Suprapubic skin (tissue), 4 donors: Measurements from ENCODE around the gene CFAP100. TPM values are rescaled to one million over a fixed set of nuclear protein-coding genes. Genes with fewer than 3 reads are reported as not detected.

Experiments used
- DNase-seq, 2 donors: peaks; one replicate each; pipeline ENCODE4 v3.0.0-alpha.2; 2019; ENCODE audit warnings: low spot score in 2 of 2
- H3K27ac ChIP-seq: fragments of 200-600 bp; sonication (generic); one replicate; pipeline ENCODE4 v1.5.1; 2019
- H3K27me3 ChIP-seq: fragments of 200-600 bp; sonication (generic); one replicate; pipeline ENCODE4 v1.5.1; 2019
- H3K36me3 ChIP-seq: fragments of 200-600 bp; sonication (generic); one replicate; pipeline ENCODE4 v1.5.1; 2019
- H3K4me1 ChIP-seq: fragments of 200-600 bp; sonication (generic); one replicate; pipeline ENCODE4 v1.5.1; 2019
- H3K4me3 ChIP-seq: fragments of 200-600 bp; sonication (generic); one replicate; pipeline ENCODE4 v1.5.1; 2019; ENCODE audit warnings: mild to moderate bottlenecking
- H3K9me3 ChIP-seq: fragments of 200-600 bp; sonication (generic); one replicate; pipeline ENCODE4 v1.5.1; 2019
- EP300 ChIP-seq: sonication (generic); formaldehyde crosslinking; IDR thresholded peaks from one replicate; pipeline ENCODE4 v1.6.1; 2017; ENCODE audit warnings: antibody characterized with exemption
- POLR2A ChIP-seq, 2 donors: fragments of 450-650 bp; IDR thresholded peaks; one replicate each; pipeline ENCODE4 v1.6.1; 2017; ENCODE audit warnings: antibody characterized with exemption in 2 of 2, mild to moderate bottlenecking in 2 of 2, moderate library complexity in 2 of 2
- POLR2AphosphoS5 ChIP-seq, 3 donors: sonication (generic); formaldehyde crosslinking; IDR thresholded peaks; one replicate each; pipeline ENCODE4 v1.6.1; 2017; ENCODE audit warnings: antibody characterized with exemption in 3 of 3
- WGBS: methylation state at CpG from one replicate; pipeline ENCODE4 v1.1.5; 2018; 5-methylcytosine and 5-hydroxymethylcytosine counted together
- total RNA-seq, 4 donors: library from RNA; depleted of rRNA; stranded (reverse); fragments of >200 nt; gene quantifications; one replicate each; pipeline ENCODE4 v1.1.0, GENCODE V29; 2016
- TF ChIP-seq, protein P1 (sequence below), 2 donors: fragments of 200-600 bp in 1 of 2; fragments of 450-650 bp in 1 of 2; sonication (generic) in 1 of 2; IDR thresholded peaks; one replicate each; pipeline ENCODE4 v1.5.1; 2016 to 2019; ENCODE audit warnings: antibody characterized with exemption in 2 of 2, mild to moderate bottlenecking in 1 of 2, moderate library complexity in 1 of 2

CFAP100 gene
- total RNA-seq, 4 donors from 2014 or later, result not detected

DNA sequence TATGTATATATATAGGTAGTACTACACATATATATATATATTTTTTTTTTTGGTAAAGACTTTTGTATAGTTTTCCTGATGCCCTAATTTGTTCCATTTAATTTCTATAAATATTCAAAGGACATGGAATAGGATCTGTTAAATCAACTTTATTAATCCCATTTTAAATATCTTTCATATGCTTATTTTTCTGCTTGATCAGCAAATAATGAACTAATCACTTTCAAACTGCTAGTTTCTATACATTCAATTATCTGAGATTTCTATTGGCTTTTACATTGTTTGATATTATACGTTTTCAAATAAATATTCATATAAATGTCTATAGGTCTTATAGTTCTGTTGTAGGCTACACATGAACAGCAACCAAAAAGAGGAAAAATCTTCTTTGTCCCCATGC is 59.3 kb downstream of the CFAP100 start:
- no peak for DNase-seq
- H3K4me3 ChIP-seq, result no peak overlapping the region

DNA sequence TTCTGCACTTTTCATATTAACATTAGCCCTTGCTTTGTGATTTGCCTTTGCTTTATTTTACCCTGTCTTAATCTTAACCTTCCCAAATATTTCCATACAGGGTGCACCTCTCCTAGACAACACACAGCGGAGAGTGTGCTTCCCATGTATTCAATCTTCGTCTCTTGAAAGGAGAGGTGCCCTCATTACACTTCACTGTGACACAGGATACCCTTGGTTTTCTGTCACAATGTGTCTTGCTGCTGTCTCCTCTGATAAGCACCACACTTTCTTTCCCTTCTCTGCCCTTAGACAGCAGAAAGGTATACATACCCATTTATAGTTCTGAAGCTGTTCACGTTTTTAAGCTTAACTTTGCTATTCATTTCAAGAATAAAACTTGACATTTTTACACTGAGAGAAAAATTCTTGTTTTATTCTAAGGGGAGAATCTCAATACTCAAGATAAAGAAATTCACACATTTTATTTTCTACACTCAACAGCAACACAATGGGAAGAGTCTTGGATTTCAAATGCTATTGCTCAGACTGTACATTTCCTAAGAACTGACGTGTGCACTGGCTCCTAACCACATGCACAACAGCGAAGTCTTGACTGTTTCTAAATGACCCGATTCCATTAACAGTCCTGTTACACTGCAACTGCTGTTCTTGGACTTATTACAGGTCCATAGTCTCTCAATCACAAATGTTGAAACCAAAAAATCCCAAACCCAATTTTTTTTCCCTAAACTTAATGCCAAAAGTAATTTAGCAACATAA is 59.9 kb downstream of the CFAP100 start:
- H3K27ac ChIP-seq, result no peak overlapping the region
- H3K27me3 ChIP-seq, result no peaks in the 10 kb centered on the region
- no peaks in the 10 kb centered on the region for H3K4me1 ChIP-seq
- TF ChIP-seq POLR2AphosphoS5 (IDR thresholded peaks at IDR 0.05) (no peak), EP300 (no peak), POLR2A (IDR thresholded peaks at IDR 0.05) (no peak)
- TF ChIP-seq, protein P1, sequence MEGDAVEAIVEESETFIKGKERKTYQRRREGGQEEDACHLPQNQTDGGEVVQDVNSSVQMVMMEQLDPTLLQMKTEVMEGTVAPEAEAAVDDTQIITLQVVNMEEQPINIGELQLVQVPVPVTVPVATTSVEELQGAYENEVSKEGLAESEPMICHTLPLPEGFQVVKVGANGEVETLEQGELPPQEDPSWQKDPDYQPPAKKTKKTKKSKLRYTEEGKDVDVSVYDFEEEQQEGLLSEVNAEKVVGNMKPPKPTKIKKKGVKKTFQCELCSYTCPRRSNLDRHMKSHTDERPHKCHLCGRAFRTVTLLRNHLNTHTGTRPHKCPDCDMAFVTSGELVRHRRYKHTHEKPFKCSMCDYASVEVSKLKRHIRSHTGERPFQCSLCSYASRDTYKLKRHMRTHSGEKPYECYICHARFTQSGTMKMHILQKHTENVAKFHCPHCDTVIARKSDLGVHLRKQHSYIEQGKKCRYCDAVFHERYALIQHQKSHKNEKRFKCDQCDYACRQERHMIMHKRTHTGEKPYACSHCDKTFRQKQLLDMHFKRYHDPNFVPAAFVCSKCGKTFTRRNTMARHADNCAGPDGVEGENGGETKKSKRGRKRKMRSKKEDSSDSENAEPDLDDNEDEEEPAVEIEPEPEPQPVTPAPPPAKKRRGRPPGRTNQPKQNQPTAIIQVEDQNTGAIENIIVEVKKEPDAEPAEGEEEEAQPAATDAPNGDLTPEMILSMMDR (IDR thresholded peaks at IDR 0.05), result no peak
- H3K9me3 ChIP-seq, result no peaks in the 10 kb centered on the region
- WGBS, result 93% methylated on average over 6 of the region's 6 CpGs
- DNase-seq, result no peak
- H3K4me3 ChIP-seq, result no peak overlapping the region
- H3K36me3 ChIP-seq, result peaks cover 84% of the 10 kb centered on the region

More for the DNA sequence above, 59.3 kb downstream of the CFAP100 start:
- H3K27ac ChIP-seq, result no peak overlapping the region
- WGBS, result 87% methylated on average over 1 of the region's 1 CpG
- TF ChIP-seq, protein P1 (IDR thresholded peaks at IDR 0.05), result no peak
- TF ChIP-seq POLR2AphosphoS5 (IDR thresholded peaks at IDR 0.05), result no peak
- no peak for TF ChIP-seq EP300
- TF ChIP-seq POLR2A (IDR thresholded peaks at IDR 0.05), result no peak
- H3K4me1 ChIP-seq, result no peaks in the 10 kb centered on the region
- peaks cover 84% of the 10 kb centered on the region for H3K36me3 ChIP-seq
- H3K9me3 ChIP-seq, result no peaks in the 10 kb centered on the region
- H3K27me3 ChIP-seq, result no peaks in the 10 kb centered on the region

DNA sequence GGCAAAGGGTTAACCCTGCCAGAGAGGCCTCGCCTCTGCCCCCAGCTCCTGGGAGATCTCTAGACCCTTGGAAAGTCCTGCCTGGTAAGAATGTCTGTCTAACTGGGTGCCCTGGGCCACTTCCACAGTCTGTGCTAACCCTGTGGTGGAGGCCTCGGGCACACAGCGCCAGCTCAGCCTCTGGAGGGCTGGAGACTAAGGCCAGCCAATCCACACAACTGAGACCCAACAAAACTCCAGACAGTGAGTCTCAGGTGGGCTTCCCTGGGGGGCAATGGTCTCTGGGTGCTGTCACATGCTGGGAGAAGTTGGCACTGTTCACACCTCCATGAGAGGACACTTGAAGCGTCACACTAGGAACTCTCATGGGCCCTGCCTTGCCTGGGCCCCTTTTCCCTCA is 61.5 kb downstream of the CFAP100 start:
- Histone ChIP-seq H3K27me3 (no peaks in the 10 kb centered on the region), H3K9me3 (no peaks in the 10 kb centered on the region), H3K27ac (no peak overlapping the region), H3K4me3 (no peak overlapping the region), H3K36me3 (peaks cover 85% of the 10 kb centered on the region), H3K4me1 (no peaks in the 10 kb centered on the region)
- DNase-seq, result peak; percentile 40 to 57
- 80% methylated on average over 2 of the region's 4 CpGs for WGBS
- no peak for TF ChIP-seq POLR2A (IDR thresholded peaks at IDR 0.05)
- no peak for TF ChIP-seq POLR2AphosphoS5 (IDR thresholded peaks at IDR 0.05)
- TF ChIP-seq, protein P1 (IDR thresholded peaks at IDR 0.05), result no peak

DNA sequence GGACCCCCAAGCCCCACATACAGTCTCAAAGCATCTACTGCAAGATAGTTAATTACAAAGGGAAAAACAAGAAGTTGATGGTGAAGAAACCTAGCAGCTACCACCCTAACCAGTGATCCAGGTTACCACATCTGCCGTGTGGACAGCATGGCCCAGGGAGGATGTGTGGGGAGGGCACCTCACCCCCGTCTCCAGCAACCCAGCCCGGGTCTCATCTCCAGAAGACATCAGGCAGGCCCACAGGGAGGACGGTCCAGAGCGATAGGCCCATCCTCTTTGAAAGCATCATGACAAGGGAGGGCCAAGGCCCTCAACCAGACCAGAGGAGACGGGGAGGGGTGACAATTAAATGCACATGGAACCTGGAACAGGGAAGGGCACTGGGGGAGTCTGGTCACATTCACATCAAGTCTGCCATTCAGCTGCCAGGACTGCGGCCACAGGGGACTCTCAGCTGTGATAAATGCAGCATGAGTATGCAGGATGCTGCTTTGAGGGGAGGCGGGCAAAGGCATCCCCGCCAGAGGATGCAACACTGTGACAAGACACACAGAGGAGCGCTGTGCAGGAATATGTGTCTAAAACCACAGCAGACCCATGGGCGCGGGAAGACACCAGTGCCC is 62.2 kb downstream of the CFAP100 start:
- no peak overlapping the region for H3K27ac ChIP-seq
- H3K4me1 ChIP-seq, result no peaks in the 10 kb centered on the region
- H3K4me3 ChIP-seq, result no peak overlapping the region
- peak; percentile 38 to 54 for DNase-seq
- TF ChIP-seq, protein P1 (IDR thresholded peaks at IDR 0.05), result no peak
- TF ChIP-seq POLR2AphosphoS5 (IDR thresholded peaks at IDR 0.05), result no peak
- TF ChIP-seq EP300, result no peak
- no peak for TF ChIP-seq POLR2A (IDR thresholded peaks at IDR 0.05)
- H3K27me3 ChIP-seq, result no peaks in the 10 kb centered on the region
- H3K36me3 ChIP-seq, result peaks cover 85% of the 10 kb centered on the region
- H3K9me3 ChIP-seq, result no peaks in the 10 kb centered on the region
- 87% methylated on average over 12 of the region's 12 CpGs for WGBS

DNA sequence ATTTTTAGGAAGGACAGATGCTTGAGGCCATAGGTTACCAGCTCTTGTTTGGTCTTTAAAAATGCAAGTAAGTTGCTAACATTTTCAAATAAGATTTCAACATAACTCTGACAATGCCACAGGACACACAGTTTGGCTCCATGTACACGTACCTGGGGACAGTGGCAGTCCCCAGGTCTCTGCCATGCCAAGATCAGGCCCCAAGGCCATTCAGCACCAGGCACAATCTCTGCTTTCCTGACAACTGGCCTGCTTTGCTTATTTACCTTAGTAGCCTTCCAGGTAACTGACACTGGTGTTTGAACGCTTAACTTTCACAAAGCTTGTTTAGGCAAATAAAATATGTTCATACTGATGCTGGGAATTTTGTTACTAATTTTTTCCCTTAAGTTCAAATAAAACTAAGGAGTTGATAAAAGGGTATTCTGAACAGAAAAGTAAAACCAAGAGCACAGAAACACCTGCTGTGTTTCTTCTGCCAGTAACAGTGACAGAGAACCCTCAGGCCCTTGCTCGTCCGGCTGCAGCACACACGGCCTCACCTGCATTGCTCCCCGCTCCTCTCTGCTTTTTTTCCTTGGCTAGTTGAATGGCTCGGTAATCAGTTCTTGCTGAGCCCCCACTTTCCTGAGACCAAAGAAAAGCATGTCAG is 64.5 kb downstream of the CFAP100 start:
- H3K36me3 ChIP-seq, result peaks cover 91% of the 10 kb centered on the region
- H3K4me1 ChIP-seq, result no peaks in the 10 kb centered on the region
- peak in 1 of 2 donors; percentile 9 for DNase-seq
- no peaks in the 10 kb centered on the region for H3K9me3 ChIP-seq
- H3K27me3 ChIP-seq, result no peaks in the 10 kb centered on the region
- H3K4me3 ChIP-seq, result no peak overlapping the region
- 72% methylated on average over 7 of the region's 7 CpGs for WGBS
- TF ChIP-seq POLR2A (IDR thresholded peaks at IDR 0.05), result no peak
- no peak for TF ChIP-seq POLR2AphosphoS5 (IDR thresholded peaks at IDR 0.05)
- TF ChIP-seq, protein P1 (IDR thresholded peaks at IDR 0.05), result no peak
- no peak overlapping the region for H3K27ac ChIP-seq
